SK-N-SH (cell line): ENCODE results near the gene APP. TPM values are rescaled to one million over a fixed set of nuclear protein-coding genes. Genes with fewer than 3 reads are reported as not detected.

Source experiments
- CTCF ChIA-PET: fragments of 300-600, 350-600 bp; formaldehyde crosslinking; extraction: SDS; loops from one replicate; lab custom pipeline; 2021; lab: Yijun Ruan, JAX
- POLR2A ChIA-PET: fragments of 350-600 bp; sonication (Branson Sonifier 250); formaldehyde crosslinking; extraction: SDS; loops from one replicate; lab custom pipeline; 2020; ENCODE audit warnings: antibody characterized with exemption, inconsistent platforms; lab: Yijun Ruan, JAX
- DNase-seq: peaks from one replicate; pipeline ENCODE4 v3.0.0; 2012
- H2AFZ ChIP-seq: fragments of 200-600 bp; sonication (generic); 2 replicates; pipeline ENCODE4 v1.8.1; 2016; ENCODE audit warnings: antibody characterized with exemption, mild to moderate bottlenecking, low read depth
- H3F3A ChIP-seq: fragments of 200-600 bp; sonication (generic); replicated peaks from 2 replicates; pipeline ENCODE3; 2016; ENCODE audit warnings: antibody characterized with exemption, mild to moderate bottlenecking; ENCODE audit not compliant: insufficient read depth
- H3K27ac ChIP-seq, 2 experiments: fragments of 200-500 bp in 1 of 2; fragments of 200-600 bp in 1 of 2; sonication (Bioruptor generic) in 1 of 2; sonication (generic), shearing (Covaris generic) in 1 of 2; 2 replicates each; pipeline versions ENCODE4 v1.5.1 to v1.6.1; 2014 to 2016; ENCODE audit warnings: low read depth in 2 of 2, inconsistent platforms in 1 of 2, low read length in 1 of 2, mild to moderate bottlenecking in 1 of 2, mixed read lengths in 1 of 2
- H3K27me3 ChIP-seq: fragments of 200-600 bp; sonication (generic), shearing (Covaris generic); 2 replicates; pipeline ENCODE4 v1.6.1; 2016; ENCODE audit warnings: mixed run types; ENCODE audit not compliant: insufficient read depth
- H3K36me3 ChIP-seq, 2 experiments: fragments of 200-500 bp in 1 of 2; fragments of 200-600 bp in 1 of 2; sonication (Bioruptor generic) in 1 of 2; sonication (generic) in 1 of 2; replicated peaks in 1 of 2; 2 replicates each; pipeline versions ENCODE3 to v1.5.1; 2014 to 2016; ENCODE audit warnings: low read length in 1 of 2, mild to moderate bottlenecking in 1 of 2; ENCODE audit not compliant: insufficient read depth in 2 of 2, control insufficient read depth in 1 of 2
- H3K4me1 ChIP-seq, 2 experiments: fragments of 200-500 bp in 1 of 2; fragments of 200-600 bp in 1 of 2; sonication (Bioruptor generic) in 1 of 2; sonication (generic), shearing (Covaris generic) in 1 of 2; 2 replicates each; pipeline versions ENCODE4 v1.5.1 to v1.6.1; 2014 to 2016; ENCODE audit warnings: low read depth in 1 of 2, low read length in 1 of 2, mixed run types in 1 of 2; ENCODE audit not compliant: insufficient read depth in 2 of 2, control insufficient read depth in 1 of 2
- H3K4me2 ChIP-seq: fragments of 200-600 bp; sonication (generic), shearing (Covaris generic); 2 replicates; pipeline ENCODE4 v1.6.1; 2017; ENCODE audit warnings: mixed run types
- H3K4me3 ChIP-seq, 2 experiments: fragments of 200-500 bp in 1 of 2; fragments of 200-600 bp in 1 of 2; sonication (Bioruptor generic) in 1 of 2; sonication (generic), shearing (Covaris generic) in 1 of 2; 2 replicates each; pipeline versions ENCODE4 v1.5.1 to v1.8.1; 2014 to 2016; ENCODE audit warnings: low read depth in 2 of 2, inconsistent platforms in 1 of 2, low read length in 1 of 2, mild to moderate bottlenecking in 1 of 2, mixed read lengths in 1 of 2, moderate library complexity in 1 of 2
- H3K79me2 ChIP-seq: fragments of 200-600 bp; sonication (generic); 2 replicates; pipeline ENCODE4 v1.8.1; 2017; ENCODE audit warnings: mild to moderate bottlenecking; ENCODE audit not compliant: insufficient read depth
- H3K9ac ChIP-seq: fragments of 200-600 bp; sonication (generic); 2 replicates; pipeline ENCODE4 v1.6.1; 2017; ENCODE audit warnings: mixed run types
- H3K9me2 ChIP-seq: fragments of 200-600 bp; sonication (generic); 2 replicates; pipeline ENCODE4 v1.6.1; 2017; ENCODE audit warnings: mixed run types
- H3K9me3 ChIP-seq: fragments of 200-600 bp; sonication (generic); 2 replicates; pipeline ENCODE4 v1.6.1; 2017; ENCODE audit warnings: mixed run types, mild to moderate bottlenecking, moderate library complexity
- H4K20me1 ChIP-seq: fragments of 200-600 bp; sonication (generic); 2 replicates; pipeline ENCODE4 v1.6.1; 2017; ENCODE audit warnings: mild to moderate bottlenecking, mixed run types; ENCODE audit not compliant: insufficient read depth
- CHD2 ChIP-seq: fragments of 150-350 bp; IDR thresholded peaks from 2 replicates; pipeline ENCODE4 v1.6.1; 2018; ENCODE audit warnings: low read length; ENCODE audit not compliant: partially characterized antibody
- EP300 ChIP-seq, 2 experiments: IDR thresholded peaks; 2 replicates each; pipeline versions ENCODE4 v1.4.0 to v1.6.1; 2012; ENCODE audit warnings: borderline replicate concordance in 1 of 2, low read depth in 1 of 2, low read length in 1 of 2
- FOSL2 ChIP-seq: IDR thresholded peaks from 2 replicates; pipeline ENCODE4 v1.4.0; 2012; ENCODE audit warnings: low read depth, mild to moderate bottlenecking, moderate library complexity, borderline replicate concordance
- FOXJ3 ChIP-seq: sonication (generic); formaldehyde crosslinking; IDR thresholded peaks from 2 replicates; pipeline ENCODE4 v1.5.1; 2020; ENCODE audit warnings: mild to moderate bottlenecking, missing genetic modification reagents
- FOXM1 ChIP-seq: IDR thresholded peaks from 2 replicates; pipeline ENCODE4 v1.4.0; 2012; ENCODE audit warnings: low read depth, mild to moderate bottlenecking
- JUND ChIP-seq: IDR thresholded peaks from 2 replicates; pipeline ENCODE4 v1.4.0; 2012
- MAX ChIP-seq: IDR thresholded peaks from 2 replicates; pipeline ENCODE4 v1.4.0; 2012; ENCODE audit warnings: low read depth
- MEF2A ChIP-seq: IDR thresholded peaks from 2 replicates; pipeline ENCODE4 v1.4.0; 2012; ENCODE audit warnings: low read depth, borderline replicate concordance
- NFIC ChIP-seq: IDR thresholded peaks from 2 replicates; pipeline ENCODE4 v1.4.0; 2012; ENCODE audit warnings: borderline replicate concordance
- NRF1 ChIP-seq: IDR thresholded peaks from 2 replicates; pipeline ENCODE4 v1.6.1; 2012; ENCODE audit warnings: low read depth, mild to moderate bottlenecking, low read length
- RAD21 ChIP-seq: IDR thresholded peaks from 2 replicates; pipeline ENCODE4 v1.6.1; 2012; ENCODE audit warnings: mild to moderate bottlenecking, low read length
- RCOR1 ChIP-seq: fragments of 150-350 bp; IDR thresholded peaks from 2 replicates; pipeline ENCODE4 v1.6.1; 2017; ENCODE audit warnings: antibody characterized with exemption, low read length
- SMC3 ChIP-seq: IDR thresholded peaks from 2 replicates; pipeline ENCODE4 v1.6.1; 2012; ENCODE audit warnings: low read depth, low read length, improper control_type of control experiment
- TEAD4 ChIP-seq: IDR thresholded peaks from 2 replicates; pipeline ENCODE4 v1.4.0; 2012; ENCODE audit warnings: mild to moderate bottlenecking, borderline replicate concordance; ENCODE audit not compliant: insufficient read depth
- ZBTB33 ChIP-seq: IDR thresholded peaks from 2 replicates; pipeline ENCODE4 v1.4.0; 2012; ENCODE audit warnings: low read depth, borderline replicate concordance
- WGBS: methylation state at CpG from one replicate; pipeline ENCODE4 v1.1.6; 2017; ENCODE audit warnings: low lambda C conversion rate; 5-methylcytosine and 5-hydroxymethylcytosine counted together
- polyA plus RNA-seq, 3 experiments: library from polyadenylated mRNA; depleted of rRNA; stranded (reverse); fragments of >200 nt; gene quantifications; 2 replicates each; pipeline ENCODE4 v1.2.3, GENCODE V29; 2012

APP gene
- polyA plus RNA-seq, 1 of the 3 experiments (the other 2 are of a cell fraction), result 780 TPM

- no peaks in the 10 kb centered on the region for H3K9me2 ChIP-seq
- H3K27me3 ChIP-seq, result no peaks in the 10 kb centered on the region
- H3K36me3 ChIP-seq, result peaks cover 39 to 44% of the 10 kb centered on the region in 2 experiments
- H3K9ac ChIP-seq, result no peak overlapping the region
- CTCF ChIA-PET, result no interaction called here
- no peak for DNase-seq
- H3K4me3 ChIP-seq, result no peak overlapping the region
- peaks cover 8% of the 10 kb centered on the region for H3F3A ChIP-seq
- H3K27ac ChIP-seq, result no peak overlapping the region
- H3K9me3 ChIP-seq, result no peaks in the 10 kb centered on the region
- no peaks in the 10 kb centered on the region for H4K20me1 ChIP-seq
- WGBS, result 98% methylated on average over 5 of the region's 5 CpGs
- H2AFZ ChIP-seq, result no peak overlapping the region
- H3K79me2 ChIP-seq, result no peaks in the 10 kb centered on the region
- TF ChIP-seq FOXJ3 (CRISPR knock-in tag), result no peak
- TF ChIP-seq SMC3, result no peak
- TF ChIP-seq JUND, result no peak
- TF ChIP-seq FOSL2, result no peak
- no peak for TF ChIP-seq ZBTB33
- TF ChIP-seq NFIC, result no peak
- no peak for TF ChIP-seq RCOR1
- TF ChIP-seq NRF1, result no peak
- no peak for TF ChIP-seq TEAD4
- no peak for TF ChIP-seq FOXM1
- no peak for TF ChIP-seq MAX
- POLR2A ChIA-PET, result no interaction called here
- no peaks in the 10 kb centered on the region; a peak in 1 of 4 replicates for H3K4me1 ChIP-seq
- no peak overlapping the region for H3K4me2 ChIP-seq
These were observed 279.0 kb downstream of the APP start for GRCh38 chr21:25891596-25891995.

- POLR2A ChIA-PET, result no interaction called here
- H3K9ac ChIP-seq, result no peak overlapping the region
- TF ChIP-seq JUND (no peak), RAD21 (no peak), NFIC (no peak), MEF2A (no peak), FOXM1 (no peak), ZBTB33 (no peak), CHD2 (no peak), EP300 (IDR thresholded peaks at IDR 0.05; ENCODE audit: borderline replicate concordance in 1 of 2, low read depth in 1 of 2, low read length in 1 of 2) (no peak), FOXJ3 (CRISPR knock-in tag) (no peak), SMC3 (no peak), FOSL2 (no peak)
- TF ChIP-seq, all 33 proteins: peak for 0
- Histone ChIP-seq H3K9me2 (no peaks in the 10 kb centered on the region), H3K4me1 (no peaks in the 10 kb centered on the region), H3K79me2 (no peaks in the 10 kb centered on the region), H3K27ac (no peak overlapping the region), H3K4me2 (no peak overlapping the region), H3K4me3 (no peak overlapping the region), H3F3A (no peaks in the 10 kb centered on the region), H4K20me1 (no peaks in the 10 kb centered on the region), H3K36me3 (peaks cover 32 to 46% of the 10 kb centered on the region in 2 experiments), H2AFZ (no peak overlapping the region), H3K9me3 (no peaks in the 10 kb centered on the region), H3K27me3 (no peaks in the 10 kb centered on the region)
- CTCF ChIA-PET, result interaction anchor here (0.8 kb wide), 1 partner anchor 279 kb away, joined by 3 read pairs; no protein-coding TSS in a partner anchor
- no peak for DNase-seq
- WGBS, result 92% methylated on average over 2 of the region's 2 CpGs
These were observed 280.6 kb downstream of the APP start for GRCh38 chr21:25890001-25890400.
